HUES64 (cell line): ENCODE results near the gene CIAO2B.
A peak's percentile ranks its signal among the peaks of the same experiment; 100 is the strongest.
"Not testable (repeated sequence)": the region's sequence is repeated elsewhere in the genome, so short reads cannot be mapped to it uniquely, and the experiment has no call there.

Source experiments
- H3K27ac ChIP-seq: 2 replicates; pipeline ENCODE4 v1.7.0; 2013; ENCODE audit warnings: low read depth, low read length, inconsistent platforms
- H3K27me3 ChIP-seq: 2 replicates; pipeline ENCODE4 v1.6.1; 2013; ENCODE audit warnings: mild to moderate bottlenecking, low read length; ENCODE audit not compliant: insufficient read depth
- H3K36me3 ChIP-seq: 2 replicates; pipeline ENCODE4 v1.6.1; 2013; ENCODE audit warnings: mild to moderate bottlenecking, low read length; ENCODE audit not compliant: insufficient read depth
- H3K4me1 ChIP-seq: 2 replicates; pipeline ENCODE4 v1.6.1; 2013; ENCODE audit warnings: mild to moderate bottlenecking, low read length, moderate library complexity; ENCODE audit not compliant: insufficient read depth
- H3K4me3 ChIP-seq: 2 replicates; pipeline ENCODE4 v1.5.1; 2013; ENCODE audit warnings: mild to moderate bottlenecking, low read length, moderate library complexity
- H3K9ac ChIP-seq: 2 replicates; pipeline ENCODE4 v1.6.1; 2013; ENCODE audit warnings: mild to moderate bottlenecking, low read depth, low read length
- H3K9me3 ChIP-seq: 2 replicates; pipeline ENCODE4 v1.6.1; 2013; ENCODE audit warnings: low read depth, low read length; ENCODE audit not compliant: insufficient read depth
- WGBS: fragments of 150-250, 120-280 bp; methylation state at CpG from one replicate; pipeline ENCODE4 v1.1.7; 2013; ENCODE audit warnings: missing lambda C conversion rate; 5-methylcytosine and 5-hydroxymethylcytosine counted together

Gene CIAO2B

DNA sequence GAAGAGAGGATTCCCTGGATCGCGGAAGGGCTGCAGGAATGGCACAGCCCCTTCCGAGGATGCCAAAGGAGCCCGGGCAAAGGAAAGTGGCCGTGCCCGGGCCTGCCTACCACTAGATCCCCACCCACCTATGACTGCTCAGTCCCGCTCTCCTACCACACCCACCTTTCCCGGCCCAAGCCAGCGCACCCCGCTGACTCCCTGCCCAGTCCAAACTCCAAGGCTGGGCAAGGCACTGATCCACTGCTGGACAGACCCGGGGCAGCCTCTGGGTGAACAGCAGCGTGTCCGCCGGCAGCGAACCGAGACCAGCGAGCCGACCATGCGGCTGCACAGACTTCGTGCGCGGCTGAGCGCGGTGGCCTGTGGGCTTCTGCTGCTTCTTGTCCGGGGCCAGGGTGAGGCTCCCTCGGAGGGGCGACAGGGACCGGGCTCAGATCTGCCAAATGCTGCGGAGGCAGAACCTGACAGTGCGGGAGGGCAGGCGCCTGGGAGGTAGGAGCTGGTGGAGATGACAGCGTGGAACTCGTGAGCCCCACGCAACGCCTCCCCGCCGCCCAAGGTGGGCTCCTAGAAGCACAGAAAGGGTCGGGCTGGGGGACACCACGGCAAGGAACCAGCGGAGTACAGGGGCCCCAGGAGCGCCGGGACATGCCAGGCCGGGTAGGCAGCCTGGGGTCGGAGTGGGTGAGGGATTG, 1.3 kb upstream of the CIAO2B start, which contains the start of gene CES2:
TSS of gene CES2 (plus strand) at position 203 of the 698 bp plus-strand sequence. CDS start at position 323, 120 bp downstream.
- no peak within 1 kb of the TSS for H3K27ac ChIP-seq
- H3K9ac ChIP-seq: peak within 1 kb of the TSS; percentile 75
- peak within 1 kb of the TSS; percentile 86 for H3K4me3 ChIP-seq
- H3K27me3 ChIP-seq: peaks cover 13% of the 10 kb centered on the region
- peaks cover 6% of the 10 kb centered on the region; the same call in 1 of the 2 replicates for H3K36me3 ChIP-seq
- no peaks in the 10 kb centered on the region for H3K9me3 ChIP-seq
- 62% methylated on average over 44 of the region's 44 CpGs for WGBS
- peaks cover 4% of the 10 kb centered on the region; the same call in 1 of the 2 replicates for H3K4me1 ChIP-seq

DNA sequence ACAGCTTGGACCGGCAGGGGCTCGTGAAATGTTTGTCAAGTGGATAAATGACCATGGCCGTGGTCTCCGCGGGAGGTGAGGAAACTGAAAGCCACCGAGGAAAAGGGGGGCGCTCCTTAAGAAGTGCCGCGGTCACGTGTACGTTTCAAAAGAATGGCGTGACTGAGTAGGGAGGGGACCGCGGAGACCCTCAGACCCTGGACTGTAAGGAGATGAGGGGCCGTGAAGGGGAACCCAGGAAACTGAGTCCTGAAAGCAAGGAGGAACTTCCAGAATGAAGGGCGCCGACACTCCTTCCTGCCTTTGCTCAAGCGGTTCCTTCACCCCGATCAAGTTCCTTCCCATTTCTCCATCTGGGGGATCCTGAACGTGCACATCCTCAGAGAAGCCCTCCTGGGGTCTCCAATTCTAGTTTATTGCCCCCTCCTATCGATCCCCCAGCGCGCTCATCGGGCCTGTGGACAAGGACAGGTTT, 674 bp upstream of the CIAO2B start:
- Histone ChIP-seq H3K9ac (peak overlapping the region; percentile 75), H3K4me3 (peak overlapping the region; percentile 86), H3K27me3 (peaks cover 13% of the 10 kb centered on the region)
- WGBS: 6% methylated on average over 21 of the region's 24 CpGs
- not testable (repeated sequence) for H3K9me3 ChIP-seq, H3K4me1 ChIP-seq, H3K27ac ChIP-seq, H3K36me3 ChIP-seq

DNA sequence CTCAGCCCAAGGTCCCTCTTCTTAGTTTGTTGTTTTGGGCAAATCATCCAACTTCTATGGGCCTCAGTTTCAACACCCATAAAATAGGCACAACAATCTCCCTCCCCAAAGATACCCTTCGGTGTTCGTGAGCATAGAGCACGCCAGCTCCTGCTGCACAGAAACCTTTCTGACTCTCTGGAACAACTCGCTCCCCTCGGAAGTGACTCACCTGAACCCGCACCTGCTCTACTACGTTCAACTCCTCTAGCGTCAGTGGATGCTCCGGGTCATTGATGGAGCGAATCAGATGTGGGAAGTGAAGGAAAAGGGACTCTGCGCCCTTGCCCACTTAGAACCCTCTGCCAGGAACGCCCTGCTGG, 445 bp downstream of the CIAO2B start:
- WGBS: 6% methylated on average over 12 of the region's 12 CpGs
- H3K36me3 ChIP-seq: no peaks in the 10 kb centered on the region
- peak overlapping the region; percentile 75 for H3K9ac ChIP-seq
- no peaks in the 10 kb centered on the region for H3K9me3 ChIP-seq
- no peak overlapping the region for H3K27ac ChIP-seq
- H3K4me3 ChIP-seq: peak overlapping the region; percentile 86
- peaks cover 13% of the 10 kb centered on the region for H3K27me3 ChIP-seq
- peaks cover 4% of the 10 kb centered on the region; the same call in 1 of the 2 replicates for H3K4me1 ChIP-seq

DNA sequence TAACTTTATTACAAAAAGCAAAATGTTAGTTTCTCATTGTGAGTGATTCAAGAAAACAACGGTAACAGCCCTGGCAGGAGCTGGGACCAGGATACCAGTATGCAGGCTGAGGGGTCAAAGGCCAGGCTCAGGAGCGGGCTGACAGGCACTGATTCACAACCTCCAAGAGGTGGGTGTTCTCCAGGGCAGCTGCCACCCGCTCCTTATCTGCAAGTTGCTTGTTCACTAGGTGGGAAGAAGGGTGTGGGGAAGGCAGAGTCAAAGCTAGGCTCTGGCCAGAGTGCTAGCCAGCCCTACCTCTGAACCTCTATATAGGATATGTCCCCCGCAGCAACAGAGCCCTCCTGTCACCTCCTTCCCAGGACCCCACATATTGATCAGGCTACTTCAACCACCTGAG, 2.1 kb downstream of the CIAO2B start:
- H3K27ac ChIP-seq: no peak overlapping the region
- H3K27me3 ChIP-seq: peaks cover 21% of the 10 kb centered on the region
- 93% methylated on average over 4 of the region's 4 CpGs for WGBS
- H3K9me3 ChIP-seq: no peaks in the 10 kb centered on the region
- no peaks in the 10 kb centered on the region for H3K36me3 ChIP-seq
- H3K9ac ChIP-seq: no peak overlapping the region
- H3K4me3 ChIP-seq: no peak overlapping the region
- peaks cover 8% of the 10 kb centered on the region; the same call in 1 of the 2 replicates for H3K4me1 ChIP-seq

- Histone ChIP-seq H3K4me1 (peaks cover 8% of the 10 kb centered on the region; the same call in 1 of the 2 replicates), H3K4me3 (no peak overlapping the region), H3K9ac (no peak overlapping the region), H3K27ac (no peak overlapping the region), H3K36me3 (no peaks in the 10 kb centered on the region), H3K27me3 (peaks cover 25% of the 10 kb centered on the region), H3K9me3 (no peaks in the 10 kb centered on the region)
- 94% methylated on average over 2 of the region's 2 CpGs for WGBS
Observed at GRCh38 chr16:66931665-66932064, 2.5 kb downstream of the CIAO2B start.

DNA sequence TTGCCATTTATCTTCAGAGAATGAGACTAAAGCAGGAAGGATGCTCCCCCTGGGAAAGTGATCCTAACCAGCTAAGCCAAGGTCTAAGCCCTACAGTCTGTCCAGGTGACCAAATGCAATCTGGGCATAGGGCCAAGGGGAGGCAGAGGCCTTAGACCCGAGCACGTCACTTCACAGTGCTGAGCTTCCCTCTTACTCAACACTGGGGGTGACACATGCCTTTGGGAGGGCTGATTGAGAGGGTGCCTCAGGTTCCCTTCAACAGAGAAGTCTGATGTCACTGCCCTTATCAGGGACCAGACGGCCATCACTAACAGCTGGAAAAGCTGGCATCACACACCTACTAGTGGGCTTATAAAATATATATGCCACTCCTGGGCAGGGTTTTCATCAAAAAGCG, 4.0 kb downstream of the CIAO2B start:
- Histone ChIP-seq H3K9me3 (no peaks in the 10 kb centered on the region), H3K9ac (no peak overlapping the region), H3K27me3 (peaks cover 30% of the 10 kb centered on the region), H3K36me3 (no peaks in the 10 kb centered on the region), H3K27ac (no peak overlapping the region), H3K4me1 (peaks cover 8% of the 10 kb centered on the region; the same call in 1 of the 2 replicates), H3K4me3 (no peak overlapping the region)
- 81% methylated on average over 4 of the region's 4 CpGs for WGBS

- Histone ChIP-seq H3K27ac (no peak overlapping the region), H3K4me3 (no peak overlapping the region), H3K36me3 (no peaks in the 10 kb centered on the region), H3K4me1 (peaks cover 8% of the 10 kb centered on the region; the same call in 1 of the 2 replicates), H3K9ac (no peak overlapping the region), H3K9me3 (no peaks in the 10 kb centered on the region), H3K27me3 (peaks cover 40% of the 10 kb centered on the region)
- 90% methylated on average over 10 of the region's 10 CpGs for WGBS
Observed at GRCh38 chr16:66928702-66929388, 5.4 kb downstream of the CIAO2B start.

DNA sequence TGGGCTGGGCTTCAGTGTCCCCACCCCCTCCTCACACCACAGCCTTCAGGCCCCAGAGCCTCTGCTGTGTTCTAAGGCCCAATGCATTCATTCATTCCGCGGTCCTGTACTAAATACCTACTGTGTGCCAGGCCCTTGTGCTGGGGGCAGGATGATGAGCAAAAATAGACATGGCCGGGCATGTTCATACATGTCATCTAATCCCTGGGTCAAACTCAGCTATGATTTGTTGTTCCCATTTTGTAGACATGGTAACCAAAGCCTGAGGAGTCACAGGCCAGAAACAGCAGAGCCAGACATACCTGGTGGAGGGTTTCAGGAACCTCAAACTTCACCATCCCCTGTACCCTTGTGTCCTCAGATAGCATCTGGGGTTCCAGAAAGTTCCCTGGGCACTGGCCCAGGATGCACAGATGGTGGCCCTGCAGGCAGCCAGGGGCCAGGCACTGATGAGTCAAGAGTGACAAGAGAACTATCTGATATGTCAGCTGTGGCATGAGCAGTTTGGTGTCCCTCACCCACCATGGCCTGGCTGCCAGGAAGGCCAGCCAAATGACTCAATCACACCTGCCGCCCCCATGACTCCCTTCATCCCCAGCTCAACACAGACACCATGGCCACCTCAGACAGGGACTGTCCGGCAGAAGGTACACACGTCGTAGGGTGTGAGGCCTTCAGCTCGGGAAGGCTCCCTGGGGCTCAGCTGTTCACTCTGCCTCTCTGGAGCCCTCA, 6.1 kb downstream of the CIAO2B start:
- no peak overlapping the region for H3K9ac ChIP-seq
- 92% methylated on average over 8 of the region's 8 CpGs for WGBS

GRCh38 chr16:66926961-66927436, 7.2 kb downstream of the CIAO2B start:
- Histone ChIP-seq H3K9ac (no peak overlapping the region), H3K4me1 (0 out of 2 replicates have a peak, but pooled peaks cover 4% of the 10 kb centered on the region)

More for the DNA sequence above, 6.1 kb downstream of the CIAO2B start:
- no peaks in the 10 kb centered on the region for H3K36me3 ChIP-seq
- H3K4me1 ChIP-seq: 0 out of 2 replicates have a peak, but pooled peaks cover 4% of the 10 kb centered on the region
- peaks cover 48% of the 10 kb centered on the region for H3K27me3 ChIP-seq
- H3K9me3 ChIP-seq: no peaks in the 10 kb centered on the region
- H3K4me3 ChIP-seq: no peak overlapping the region
- H3K27ac ChIP-seq: no peak overlapping the region

DNA sequence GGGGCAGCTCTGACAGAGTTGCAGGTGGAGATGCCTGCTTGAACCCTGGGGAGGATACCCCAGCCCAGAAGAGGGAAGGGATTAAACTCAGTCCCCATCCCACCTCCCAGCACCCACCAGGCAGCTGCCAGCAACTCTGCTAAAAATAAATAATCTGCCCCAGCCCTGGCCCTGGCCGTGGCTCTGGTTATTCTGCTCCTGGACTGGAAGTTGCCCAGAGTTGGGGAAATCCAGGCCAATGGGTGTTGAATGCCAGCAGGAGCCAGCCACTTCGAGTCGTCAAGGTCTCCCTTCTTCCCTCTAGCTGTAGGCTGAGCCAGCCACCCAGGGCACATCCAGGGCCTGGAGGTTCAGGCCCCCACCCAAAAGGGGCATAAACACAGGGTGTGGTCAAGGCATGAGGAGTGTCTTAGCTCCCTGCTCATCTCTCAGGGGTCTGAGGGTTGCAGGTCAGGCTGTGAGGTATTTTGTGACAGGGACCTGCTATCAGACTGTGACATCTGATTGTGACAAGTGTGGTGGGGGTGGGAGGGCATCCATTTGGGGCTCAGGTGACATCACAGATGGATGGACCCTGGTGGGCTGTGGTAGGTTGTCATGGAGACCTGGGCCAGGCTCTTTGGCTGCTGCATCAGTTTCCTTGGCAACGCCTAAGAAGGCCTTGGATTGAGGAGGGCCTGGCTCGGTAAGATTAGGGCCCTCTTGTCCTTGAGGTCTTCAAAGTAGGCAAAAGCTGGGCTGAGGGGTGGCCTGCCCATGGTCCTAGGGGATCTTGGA, 7.8 kb downstream of the CIAO2B start:
- no peak overlapping the region for H3K9ac ChIP-seq
- H3K4me3 ChIP-seq: no peak overlapping the region
- H3K27ac ChIP-seq: no peak overlapping the region
- WGBS: 80% methylated on average over 5 of the region's 5 CpGs
- H3K36me3 ChIP-seq: no peaks in the 10 kb centered on the region
- peaks cover 51% of the 10 kb centered on the region for H3K27me3 ChIP-seq
- no peaks in the 10 kb centered on the region for H3K9me3 ChIP-seq
- H3K4me1 ChIP-seq: 0 out of 2 replicates have a peak, but pooled peaks cover 4% of the 10 kb centered on the region

More at GRCh38 chr16:66926961-66927436, 7.2 kb downstream of the CIAO2B start:
- H3K27me3 ChIP-seq: peaks cover 51% of the 10 kb centered on the region
- WGBS: 43% methylated on average over 3 of the region's 3 CpGs
- H3K4me3 ChIP-seq: no peak overlapping the region
- H3K36me3 ChIP-seq: no peaks in the 10 kb centered on the region
- H3K9me3 ChIP-seq: no peaks in the 10 kb centered on the region
- no peak overlapping the region for H3K27ac ChIP-seq
